GM20431 (cell line): Measurements from ENCODE around the gene PPP1R3F.

Experiments used
- in situ Hi-C: fragments of 300-500 bp; cut with MseI, MboI; formaldehyde crosslinking; loops from one replicate; pipeline ENCODE4 v1.15.0; 2020; ENCODE audit warnings: low sequenced_read_pairs; ENCODE audit not compliant: unreplicated experiment

Gene PPP1R3F

DNA sequence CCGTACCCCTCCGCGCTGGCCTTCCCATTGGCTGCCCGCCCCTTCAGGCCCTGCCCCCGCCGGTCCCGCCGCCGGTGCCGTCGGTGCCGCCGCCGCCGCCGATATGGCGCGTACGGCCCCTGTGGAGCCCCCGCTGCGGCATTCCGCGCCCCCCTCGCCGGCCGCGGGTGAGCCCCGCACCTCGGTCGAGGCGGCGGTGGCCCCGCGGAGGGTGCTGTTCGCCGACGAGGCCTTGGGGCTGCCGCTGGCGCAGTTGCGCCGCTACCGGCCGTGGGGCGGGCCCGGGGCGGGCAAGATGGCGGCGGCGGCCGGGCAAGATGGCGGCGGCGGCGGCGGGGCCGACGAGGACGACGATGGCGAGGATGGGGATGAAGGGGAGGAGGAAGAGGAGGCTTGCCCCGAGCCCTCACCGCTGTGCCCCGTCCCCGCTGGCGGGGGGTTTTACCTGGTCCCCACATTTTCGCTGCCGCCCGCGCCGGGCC, at the start of gene PPP1R3F:
Gene PPP1R3F, plus strand, starts transcription at position 27 of the 482 bp plus-strand sequence. Its CDS starts 77 bp downstream, at position 104.
- in situ Hi-C loops = no loop called here

GRCh38 chrX:49220100-49220499, 49.5 kb upstream of the PPP1R3F start:
- in situ Hi-C loops = no loop called here

DNA sequence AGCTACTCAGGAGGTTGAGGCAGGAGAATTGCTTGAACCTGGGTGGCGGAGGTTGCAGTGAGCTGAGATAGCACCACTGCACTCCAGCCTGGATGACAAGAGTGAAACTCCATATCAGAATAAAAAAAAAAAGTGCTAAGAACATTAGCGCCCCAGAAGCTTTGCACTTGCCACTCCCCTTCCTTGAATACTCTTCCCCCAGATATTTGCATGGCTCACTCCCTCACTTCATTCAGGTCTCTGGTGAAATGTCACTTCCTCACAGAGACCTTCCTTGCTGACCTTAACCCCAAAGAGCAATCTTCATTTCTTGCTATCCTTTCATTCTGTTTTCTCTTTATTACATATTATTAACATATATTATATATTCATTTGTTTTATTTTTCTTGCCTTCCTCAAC, 47.7 kb upstream of the PPP1R3F start:
- in situ Hi-C loops = no loop called here

- in situ Hi-C loops = no loop called here
Observed at GRCh38 chrX:49225858-49226257, 43.7 kb upstream of the PPP1R3F start.

DNA sequence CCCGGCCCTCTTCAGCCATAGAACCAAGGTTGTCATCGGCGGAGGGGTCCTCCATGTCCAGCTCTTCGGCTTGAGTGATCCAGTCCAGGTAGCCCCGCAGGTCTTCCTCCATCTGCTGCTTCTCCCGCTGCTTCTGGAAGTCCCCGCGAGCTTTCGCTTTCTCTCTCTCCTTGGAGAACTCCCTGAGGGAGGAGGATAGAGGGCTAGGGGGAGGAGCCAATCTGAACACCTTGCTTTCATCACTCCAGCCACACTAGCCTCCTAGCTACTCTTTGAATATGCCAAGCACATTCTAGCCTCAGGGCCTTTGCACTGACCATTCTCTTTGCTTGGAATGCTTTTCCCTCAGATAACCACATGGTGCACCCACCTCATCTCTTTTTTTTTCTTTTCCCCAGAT, 42.6 kb upstream of the PPP1R3F start:
- in situ Hi-C loops = no loop called here

GRCh38 chrX:49227726-49228125, 41.9 kb upstream of the PPP1R3F start:
- in situ Hi-C loops = no loop called here

GRCh38 chrX:49228185-49228584, 41.4 kb upstream of the PPP1R3F start:
- in situ Hi-C loops = no loop called here

DNA sequence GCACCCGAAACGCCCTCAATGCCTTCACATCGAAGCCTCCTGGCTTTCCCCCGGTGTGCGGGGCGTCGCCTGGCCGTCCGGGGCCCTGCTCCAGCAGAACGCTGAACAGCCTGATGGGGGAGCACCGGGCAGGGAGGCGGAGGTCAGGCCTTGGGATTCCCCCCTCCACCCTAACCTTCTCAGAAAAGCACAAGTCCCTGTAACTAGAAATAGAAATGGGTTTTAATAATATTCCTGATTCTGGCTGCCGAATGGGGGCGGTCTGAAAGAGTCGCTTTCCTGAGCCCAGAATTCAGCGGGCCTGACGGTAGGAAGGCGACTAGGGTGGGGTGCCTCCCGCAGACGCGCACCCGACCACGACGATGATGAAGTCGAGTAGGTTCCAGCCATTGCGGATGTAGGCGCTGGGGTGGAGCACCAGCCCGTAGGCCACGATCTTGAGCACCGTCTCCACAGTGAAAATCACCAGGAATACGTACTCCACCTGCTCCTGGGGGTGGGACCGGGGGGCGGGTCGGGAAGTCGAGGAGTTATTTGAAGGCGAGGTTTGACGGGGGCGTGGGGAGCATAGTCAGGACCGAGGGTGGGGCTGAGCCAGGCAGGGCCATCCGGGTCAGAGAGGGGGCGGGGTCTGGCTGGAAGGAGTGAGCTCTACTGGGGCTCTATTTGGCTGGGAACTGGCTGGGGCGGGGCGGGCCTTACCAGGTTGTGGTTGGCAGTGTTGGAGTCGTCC, 38.9 kb upstream of the PPP1R3F start:
- in situ Hi-C loops = no loop called here

DNA sequence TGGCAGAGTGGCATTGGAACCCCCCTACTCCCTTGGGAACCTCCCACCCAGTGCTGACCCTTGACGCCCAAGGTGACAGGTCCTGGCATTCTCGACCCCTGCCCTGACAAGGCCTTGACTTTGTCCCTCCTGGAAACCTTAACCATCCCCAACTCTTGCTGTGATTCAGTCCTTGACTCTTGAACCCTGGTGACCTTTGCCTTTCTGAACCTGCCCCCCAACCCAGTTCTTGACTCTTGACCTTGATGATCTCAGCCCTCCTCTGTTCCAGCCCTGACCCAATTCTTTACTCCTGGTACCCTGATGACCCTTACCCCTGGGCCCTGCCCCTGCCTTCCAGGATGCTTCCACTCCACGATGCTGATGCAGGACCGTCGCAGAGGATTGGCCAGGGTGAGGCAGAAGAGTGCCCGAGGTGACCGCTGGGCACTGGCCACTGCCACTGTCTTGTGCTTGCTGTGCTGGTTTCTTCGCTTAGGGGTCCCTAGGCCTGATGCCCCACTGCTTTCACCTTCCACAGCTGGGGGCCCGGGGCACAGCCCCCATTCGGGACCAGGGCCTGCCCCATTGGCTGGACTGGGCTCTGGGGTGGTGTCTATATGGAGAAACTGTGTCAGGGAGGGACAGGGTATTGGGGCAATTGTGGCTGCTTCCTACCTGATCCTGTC, 38.1 kb upstream of the PPP1R3F start:
- in situ Hi-C loops = no loop called here

- in situ Hi-C loops = no loop called here
Observed at GRCh38 chrX:49232525-49232924, 37.1 kb upstream of the PPP1R3F start.

DNA sequence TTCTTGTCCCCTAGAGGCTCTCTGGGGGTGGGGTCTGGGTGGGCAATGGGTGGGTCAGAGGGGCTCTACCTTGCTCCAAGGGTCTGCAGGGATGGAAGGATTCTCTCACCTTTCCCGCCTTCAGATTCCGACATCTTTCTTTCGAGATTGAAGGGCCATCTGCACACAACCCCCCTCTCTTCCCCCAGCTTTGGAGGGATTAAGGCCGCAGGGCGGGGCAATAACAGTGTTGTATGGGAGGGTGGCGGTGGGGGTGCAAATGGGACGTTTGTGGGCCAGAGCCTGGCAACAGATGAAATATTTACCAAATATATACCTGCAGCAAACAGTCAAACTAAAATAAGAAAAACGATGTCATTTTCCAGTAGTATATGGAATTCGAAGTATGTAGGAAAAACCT, 36.4 kb upstream of the PPP1R3F start, which contains the start of gene CACNA1F:
Gene CACNA1F, minus strand, starts transcription at position 165 of the 400 bp plus-strand sequence. Its CDS starts 31 bp downstream, at position 134.
- in situ Hi-C loops = no loop called here

DNA sequence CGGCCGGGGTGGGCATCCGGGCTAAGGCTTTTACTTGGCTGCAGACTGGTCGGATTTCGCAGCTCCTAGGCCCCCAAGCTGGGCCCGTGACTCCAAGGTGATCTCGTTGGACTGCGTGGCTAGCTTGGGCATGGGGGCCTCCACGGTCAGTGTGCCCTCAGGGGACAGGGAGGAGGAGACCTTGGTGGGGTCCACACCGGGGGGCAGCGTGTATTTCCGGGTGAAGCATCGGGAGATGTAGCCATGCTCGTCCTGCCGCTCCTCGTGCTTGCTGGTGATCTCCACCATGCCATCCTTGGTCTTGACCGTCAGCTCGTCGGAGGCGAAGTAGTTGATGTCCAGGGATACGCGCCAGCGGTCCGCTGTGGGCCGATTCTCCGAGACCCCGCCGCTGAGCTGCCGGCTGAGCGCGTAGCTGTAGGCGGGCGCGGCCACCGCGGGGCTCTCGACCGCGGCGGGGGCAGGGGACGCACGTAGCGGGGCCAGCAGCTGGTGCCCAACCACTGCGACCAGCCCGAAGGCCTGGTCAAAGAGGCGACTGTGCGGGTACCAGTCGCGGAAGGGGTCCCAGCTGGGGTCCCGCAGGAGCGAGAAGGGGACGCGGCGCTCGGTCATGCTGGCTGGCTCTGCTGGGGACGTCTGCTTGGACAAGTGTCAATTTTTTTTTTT, 35.6 kb upstream of the PPP1R3F start:
- in situ Hi-C loops = no loop called here

DNA sequence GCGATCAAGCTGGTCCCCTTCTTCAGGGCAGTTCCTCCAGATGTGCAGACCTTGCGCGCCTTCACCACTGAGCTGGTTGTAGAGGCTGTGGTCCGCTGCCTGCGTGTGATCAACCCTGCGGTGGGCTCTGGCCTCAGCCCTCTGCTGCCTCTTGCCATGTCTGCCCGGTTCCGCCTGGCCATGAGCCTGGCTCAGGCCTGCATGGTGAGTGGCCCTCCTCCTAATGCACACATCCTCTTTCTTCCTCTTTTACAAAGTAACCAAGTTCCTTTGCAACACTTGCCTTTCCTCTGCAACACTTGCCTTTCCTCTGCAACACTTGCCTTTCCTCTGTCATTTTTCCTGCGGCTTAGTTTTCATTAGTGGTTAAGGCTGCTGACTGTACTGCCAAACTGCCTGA, 32.5 kb upstream of the PPP1R3F start:
- in situ Hi-C loops = no loop called here

DNA sequence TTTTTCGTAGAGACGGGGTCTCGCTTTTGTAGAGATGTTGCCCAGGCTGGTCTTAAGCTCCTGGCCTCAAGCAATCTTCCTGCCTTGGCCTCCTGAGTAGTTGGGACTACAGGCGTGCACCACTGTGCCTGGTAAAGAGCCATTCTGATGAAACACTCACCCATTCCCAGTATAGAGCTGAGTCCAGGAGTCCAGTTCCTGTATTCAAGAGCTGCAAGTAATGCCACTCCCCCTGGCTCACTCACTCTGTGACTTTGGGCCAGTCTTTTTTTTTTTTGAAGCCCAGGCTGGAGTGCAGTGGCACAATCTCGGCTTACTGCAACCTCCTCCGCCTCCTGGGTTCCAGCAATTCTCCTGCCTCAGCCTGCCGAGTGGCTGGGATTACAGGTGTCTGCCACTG, 30.9 kb upstream of the PPP1R3F start:
- in situ Hi-C loops = no loop called here

DNA sequence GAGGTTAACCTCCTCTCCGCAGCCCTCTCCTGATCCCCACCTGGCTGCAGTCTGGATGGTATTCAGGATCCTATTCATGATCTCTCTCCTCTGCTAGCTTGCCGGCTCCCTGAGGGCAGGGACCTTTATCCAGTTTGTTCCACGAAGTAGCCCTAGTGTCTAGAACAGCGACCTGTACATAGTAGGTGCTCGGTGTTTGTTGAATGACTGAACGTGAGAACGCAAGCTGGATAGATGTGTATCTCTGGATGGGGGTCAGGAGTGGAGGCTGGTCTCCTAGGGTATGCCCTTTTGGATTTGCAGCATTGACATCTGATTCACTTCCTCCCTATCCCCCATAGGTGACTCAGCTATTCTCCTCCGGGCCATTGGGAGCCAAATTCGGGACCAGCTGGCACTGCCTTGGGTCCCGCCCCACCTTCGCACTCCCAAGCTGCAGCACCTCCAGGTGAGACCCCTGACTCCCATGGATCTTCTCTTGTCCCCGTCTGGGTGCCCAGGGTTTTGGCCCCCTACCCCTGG, 27.0 kb upstream of the PPP1R3F start:
- in situ Hi-C loops = no loop called here

GRCh38 chrX:49243166-49243565, 26.4 kb upstream of the PPP1R3F start:
- in situ Hi-C loops = no loop called here

DNA sequence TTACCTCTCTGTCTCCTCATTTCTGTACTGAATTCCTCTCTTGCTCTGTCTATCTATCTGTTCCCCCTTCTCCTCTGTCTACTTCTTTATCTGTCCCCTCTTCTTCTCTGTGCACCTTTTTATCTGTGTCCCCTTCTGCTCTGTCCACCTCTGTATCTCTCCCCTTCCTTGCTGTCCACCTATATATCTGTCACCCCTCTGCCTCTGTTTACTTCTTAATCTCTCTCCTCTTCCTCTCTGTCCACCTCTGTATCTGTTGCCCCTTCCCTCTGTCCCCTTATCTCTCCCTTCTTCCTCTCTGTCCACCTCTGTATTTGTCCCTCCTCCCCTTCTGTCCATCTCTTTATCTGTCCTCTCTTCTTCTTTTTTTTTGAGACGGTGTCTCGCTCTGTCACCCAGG, 25.4 kb upstream of the PPP1R3F start:
- in situ Hi-C loops = no loop called here

- in situ Hi-C loops = no loop called here
Observed at GRCh38 chrX:49246541-49246940, 23.1 kb upstream of the PPP1R3F start.

DNA sequence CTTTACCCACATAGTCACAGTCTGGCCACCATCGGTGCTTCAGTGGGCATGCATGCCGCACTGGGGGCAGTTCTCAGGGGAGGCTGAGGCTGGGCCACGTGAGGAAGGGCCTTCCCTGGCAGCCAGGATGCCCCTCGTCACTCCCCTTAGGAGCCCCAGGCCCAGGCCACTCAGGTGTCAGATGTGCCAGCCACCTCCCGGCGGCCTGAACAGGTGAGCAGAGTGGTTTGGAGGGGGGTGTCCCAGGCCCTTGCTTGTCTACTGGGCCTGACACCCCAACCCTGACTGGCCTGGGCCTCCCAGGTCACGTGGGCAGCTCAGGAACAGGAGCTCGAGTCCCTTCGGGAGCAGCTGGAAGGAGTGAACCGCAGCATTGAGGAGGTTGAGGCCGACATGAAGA, 22.2 kb upstream of the PPP1R3F start:
- in situ Hi-C loops = no loop called here

- in situ Hi-C loops = no loop called here
Observed at GRCh38 chrX:49247916-49248811, 21.4 kb upstream of the PPP1R3F start.
